BE2C (cell line): ENCODE results near the gene PIP4K2A.

ENCODE experiments used
- DNase-seq: peaks from one replicate; pipeline ENCODE4 v3.0.0-alpha.2; 2020
- H3K27me3 ChIP-seq: fragments of 250-450 bp; sonication (Bioruptor Pico); 2 replicates; pipeline ENCODE4 v1.5.1; 2020; ENCODE audit warnings: mild to moderate bottlenecking
- H3K36me3 ChIP-seq: fragments of 250-450 bp; sonication (Bioruptor Pico); 2 replicates; pipeline ENCODE4 v1.5.1; 2020; ENCODE audit warnings: mild to moderate bottlenecking
- H3K4me1 ChIP-seq: fragments of 250-450 bp; sonication (Bioruptor Pico); 2 replicates; pipeline ENCODE4 v1.5.1; 2020
- H3K4me3 ChIP-seq: 2 replicates; pipeline ENCODE4 v1.5.1; 2011; ENCODE audit warnings: low read depth, low read length
- H3K9me3 ChIP-seq: fragments of 250-450 bp; sonication (Bioruptor Pico); 2 replicates; pipeline ENCODE4 v1.5.1; 2020
- TF ChIP-seq, protein P1 (sequence below): IDR thresholded peaks from 2 replicates; pipeline ENCODE4 v1.5.1; 2012; ENCODE audit warnings: mild to moderate bottlenecking, low read depth, low read length

PIP4K2A gene

DNA sequence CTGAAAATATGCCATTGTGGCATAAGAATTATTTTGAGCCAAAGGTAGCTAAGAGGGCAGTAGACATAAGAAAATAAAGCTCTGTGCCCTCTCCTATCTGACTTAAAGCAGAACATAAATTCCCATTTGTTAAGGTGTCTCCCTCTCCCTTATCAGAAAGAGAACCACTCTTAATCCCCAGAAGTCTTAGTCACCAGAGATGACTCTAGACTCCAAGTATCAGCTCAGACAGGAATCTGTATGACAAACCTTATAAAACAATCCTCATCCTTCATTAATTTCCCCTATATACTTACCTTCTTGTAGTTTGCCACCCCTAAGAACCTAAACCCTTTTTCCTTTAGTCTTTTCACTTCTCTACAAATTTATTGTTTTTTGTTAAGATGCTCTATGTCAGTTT is 21.8 kb upstream of the PIP4K2A start:
- Histone ChIP-seq H3K4me3 (no peak overlapping the region), H3K27me3 (no peaks in the 10 kb centered on the region), H3K4me1 (no peaks in the 10 kb centered on the region), H3K36me3 (no peaks in the 10 kb centered on the region), H3K9me3 (no peaks in the 10 kb centered on the region)
- DNase-seq = no peak
- TF ChIP-seq, protein P1, sequence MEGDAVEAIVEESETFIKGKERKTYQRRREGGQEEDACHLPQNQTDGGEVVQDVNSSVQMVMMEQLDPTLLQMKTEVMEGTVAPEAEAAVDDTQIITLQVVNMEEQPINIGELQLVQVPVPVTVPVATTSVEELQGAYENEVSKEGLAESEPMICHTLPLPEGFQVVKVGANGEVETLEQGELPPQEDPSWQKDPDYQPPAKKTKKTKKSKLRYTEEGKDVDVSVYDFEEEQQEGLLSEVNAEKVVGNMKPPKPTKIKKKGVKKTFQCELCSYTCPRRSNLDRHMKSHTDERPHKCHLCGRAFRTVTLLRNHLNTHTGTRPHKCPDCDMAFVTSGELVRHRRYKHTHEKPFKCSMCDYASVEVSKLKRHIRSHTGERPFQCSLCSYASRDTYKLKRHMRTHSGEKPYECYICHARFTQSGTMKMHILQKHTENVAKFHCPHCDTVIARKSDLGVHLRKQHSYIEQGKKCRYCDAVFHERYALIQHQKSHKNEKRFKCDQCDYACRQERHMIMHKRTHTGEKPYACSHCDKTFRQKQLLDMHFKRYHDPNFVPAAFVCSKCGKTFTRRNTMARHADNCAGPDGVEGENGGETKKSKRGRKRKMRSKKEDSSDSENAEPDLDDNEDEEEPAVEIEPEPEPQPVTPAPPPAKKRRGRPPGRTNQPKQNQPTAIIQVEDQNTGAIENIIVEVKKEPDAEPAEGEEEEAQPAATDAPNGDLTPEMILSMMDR = no peak

DNA sequence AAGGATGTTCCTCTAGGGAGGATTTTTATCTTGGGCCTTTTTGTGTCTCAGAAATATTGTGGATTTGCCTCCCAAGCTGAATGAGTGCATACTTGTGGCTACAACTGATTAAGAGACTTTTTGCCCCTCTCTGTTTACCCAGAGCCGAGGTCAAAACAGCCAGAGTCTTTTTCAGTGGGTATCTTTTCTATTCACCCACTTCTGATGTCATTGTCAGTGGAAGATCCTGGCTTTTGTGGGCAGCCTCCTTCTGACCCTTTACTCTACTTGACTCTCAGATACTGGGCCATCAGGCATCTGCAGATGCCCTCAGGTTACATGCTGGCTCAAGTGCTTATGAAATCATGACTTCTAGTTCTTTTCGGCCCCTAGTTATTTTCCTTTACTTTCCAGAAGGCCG is 19.6 kb upstream of the PIP4K2A start:
- no peaks in the 10 kb centered on the region for H3K27me3 ChIP-seq
- H3K36me3 ChIP-seq = no peaks in the 10 kb centered on the region
- TF ChIP-seq, protein P1 = no peak
- H3K4me1 ChIP-seq = no peaks in the 10 kb centered on the region
- no peak for DNase-seq
- no peaks in the 10 kb centered on the region for H3K9me3 ChIP-seq
- no peak overlapping the region for H3K4me3 ChIP-seq

DNA sequence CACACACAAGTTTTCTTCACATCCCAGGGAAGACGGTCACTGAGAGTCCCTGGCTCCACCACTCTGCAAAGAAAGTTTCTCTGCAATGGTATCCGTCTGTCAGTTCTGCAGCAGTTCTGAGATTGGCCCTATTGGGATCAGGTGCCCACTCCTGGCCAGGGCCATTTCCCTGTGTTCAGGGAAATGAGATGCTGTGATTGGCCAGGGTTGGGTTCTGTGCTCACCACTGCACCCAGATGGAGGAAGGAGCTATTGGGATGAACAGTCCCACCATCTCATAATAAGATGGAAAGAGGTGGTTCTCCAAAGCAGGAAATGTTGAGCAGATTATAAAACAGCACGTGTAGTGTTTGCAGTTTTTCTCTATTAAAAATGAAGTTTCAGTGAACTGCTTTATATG is 13.3 kb upstream of the PIP4K2A start:
- DNase-seq = no peak
- H3K4me3 ChIP-seq = no peak overlapping the region
- TF ChIP-seq, protein P1 = no peak
- H3K4me1 ChIP-seq = no peaks in the 10 kb centered on the region
- no peaks in the 10 kb centered on the region for H3K27me3 ChIP-seq
- H3K9me3 ChIP-seq = no peaks in the 10 kb centered on the region
- no peaks in the 10 kb centered on the region for H3K36me3 ChIP-seq

DNA sequence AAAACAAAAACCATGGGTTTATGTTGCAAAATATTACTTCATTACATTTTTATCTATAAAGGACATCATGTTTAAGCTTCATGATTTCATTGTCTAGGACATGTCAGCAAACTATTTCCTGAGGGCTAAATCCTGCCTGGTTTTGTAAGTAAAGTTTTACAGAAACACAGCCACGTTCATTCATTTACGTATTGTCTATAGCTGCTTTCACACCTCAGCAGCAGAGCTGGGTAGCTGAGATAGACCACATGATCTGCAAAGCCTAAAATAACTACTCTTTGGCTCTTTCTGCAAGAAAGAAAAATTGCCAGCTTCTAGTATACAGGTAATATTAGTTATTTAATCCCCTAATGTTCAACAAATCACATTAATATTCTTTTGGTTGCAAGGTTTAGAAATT is 12.7 kb upstream of the PIP4K2A start:
- H3K4me3 ChIP-seq = no peak overlapping the region
- TF ChIP-seq, protein P1 = no peak
- H3K36me3 ChIP-seq = no peaks in the 10 kb centered on the region
- no peaks in the 10 kb centered on the region for H3K9me3 ChIP-seq
- H3K27me3 ChIP-seq = no peaks in the 10 kb centered on the region
- DNase-seq = no peak
- H3K4me1 ChIP-seq = no peaks in the 10 kb centered on the region

DNA sequence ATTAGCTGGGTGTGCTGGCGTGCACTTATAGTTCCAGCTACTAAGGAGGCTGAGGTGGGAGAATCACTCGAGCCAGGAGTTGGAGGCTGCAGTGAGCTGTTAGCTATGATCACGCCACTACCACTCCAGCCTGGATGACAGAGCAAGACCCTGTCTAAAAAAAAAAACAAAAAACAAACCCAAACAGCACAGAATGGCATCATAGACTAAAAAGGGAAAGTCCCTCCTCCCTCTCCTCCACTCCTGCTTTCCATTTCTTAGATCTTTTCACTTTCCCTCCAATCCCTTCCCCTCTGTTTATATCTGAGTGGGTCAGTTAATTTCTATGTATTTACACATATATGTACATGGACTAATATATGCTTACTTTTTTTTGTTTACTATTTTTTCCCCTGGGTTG is 10.4 kb upstream of the PIP4K2A start:
- TF ChIP-seq, protein P1 = no peak
- H3K4me1 ChIP-seq = no peaks in the 10 kb centered on the region
- no peaks in the 10 kb centered on the region for H3K27me3 ChIP-seq
- no peaks in the 10 kb centered on the region for H3K9me3 ChIP-seq
- H3K36me3 ChIP-seq = no peaks in the 10 kb centered on the region
- DNase-seq = no peak
- no peak overlapping the region for H3K4me3 ChIP-seq

DNA sequence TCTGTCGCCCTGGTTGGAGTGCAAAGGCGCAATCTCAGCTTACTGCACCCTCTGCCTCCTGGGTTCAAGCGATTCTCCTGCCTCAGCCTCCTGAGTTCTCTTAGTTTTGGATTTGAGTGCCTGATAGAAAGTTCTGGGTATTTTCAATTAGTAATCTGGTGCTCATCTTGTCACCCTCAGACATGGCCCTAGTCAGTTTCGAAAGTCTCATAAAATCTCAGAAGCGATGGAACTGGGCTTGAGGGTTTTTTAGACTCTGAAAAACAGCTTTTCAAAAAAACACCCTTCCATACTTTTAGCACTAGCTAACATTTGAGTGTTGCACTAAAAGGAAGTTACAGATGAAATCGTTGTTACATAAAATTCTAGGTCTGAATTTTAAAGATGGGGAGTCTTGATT is 9.4 kb upstream of the PIP4K2A start:
- H3K36me3 ChIP-seq = no peaks in the 10 kb centered on the region
- no peaks in the 10 kb centered on the region for H3K27me3 ChIP-seq
- DNase-seq = no peak
- H3K4me1 ChIP-seq = no peaks in the 10 kb centered on the region
- TF ChIP-seq, protein P1 = no peak
- H3K4me3 ChIP-seq = no peak overlapping the region
- H3K9me3 ChIP-seq = no peaks in the 10 kb centered on the region
